HepG2 (cell line): ENCODE results near the gene SNX10.

Experiments used
- ELF1 ChIP-seq: sonication (generic); formaldehyde crosslinking; IDR thresholded peaks from 2 replicates; pipeline ENCODE4 v1.4.0; 2020; ENCODE audit warnings: missing genetic modification reagents
- EP300 ChIP-seq, 3 experiments: sonication (generic) in 1 of 3; formaldehyde crosslinking in 1 of 3; IDR thresholded peaks; 2 replicates each; pipeline versions ENCODE4 v1.5.1 to v1.6.1; 2011 to 2020; ENCODE audit warnings: low read depth in 2 of 3, low read length in 2 of 3, borderline replicate concordance in 1 of 3, improper control_type of control experiment in 1 of 3, mild to moderate bottlenecking in 1 of 3, missing genetic modification reagents in 1 of 3, moderate library complexity in 1 of 3
- NFIB ChIP-seq: sonication (generic); formaldehyde crosslinking; IDR thresholded peaks from 2 replicates; pipeline ENCODE4 v1.9.0; 2021; ENCODE audit warnings: missing genetic modification reagents, mild to moderate bottlenecking, borderline replicate concordance

GRCh38 chr7:26267601-26268166 is 24.0 kb upstream of the SNX10 start:
- TF ChIP-seq NFIB (CRISPR knock-in tag) (no peak), EP300 (IDR thresholded peaks at IDR 0.05; ENCODE audit: low read depth in 2 of 2, low read length in 2 of 2) (no peak), EP300 (CRISPR knock-in tag; IDR thresholded peaks at IDR 0.05; ENCODE audit: borderline replicate concordance) (no peak), ELF1 (CRISPR knock-in tag) (no peak)
